NCI-H1930 (cell line): ENCODE results near the gene RAB7B.
"Not testable (repeated sequence)": the region's sequence is repeated elsewhere in the genome, so short reads cannot be mapped to it uniquely, and the experiment has no call there.

ENCODE experiments used
- DNase-seq, 2 experiments: peaks; one replicate each; lab custom pipeline; 2025; lab: John Stamatoyannopoulos, UW

RAB7B gene

GRCh38 chr1:206002871-206003801 lies at the start of gene RAB7B:
TSS of gene RAB7B (minus strand) at chr1:206003395. CDS start at chr1:205994135, 9,260 bp downstream.
- no peak for DNase-seq

- not testable (repeated sequence) for DNase-seq
Observed at GRCh38 chr1:206052231-206052865, 49.2 kb upstream of the RAB7B start.

GRCh38 chr1:206050655-206051235 lies 47.5 kb upstream of the RAB7B start:
- DNase-seq: no peak

- no peak for DNase-seq
Observed at GRCh38 chr1:206049919-206050600, 46.9 kb upstream of the RAB7B start.

GRCh38 chr1:206049293-206049692 lies 46.1 kb upstream of the RAB7B start:
- no peak for DNase-seq

DNA sequence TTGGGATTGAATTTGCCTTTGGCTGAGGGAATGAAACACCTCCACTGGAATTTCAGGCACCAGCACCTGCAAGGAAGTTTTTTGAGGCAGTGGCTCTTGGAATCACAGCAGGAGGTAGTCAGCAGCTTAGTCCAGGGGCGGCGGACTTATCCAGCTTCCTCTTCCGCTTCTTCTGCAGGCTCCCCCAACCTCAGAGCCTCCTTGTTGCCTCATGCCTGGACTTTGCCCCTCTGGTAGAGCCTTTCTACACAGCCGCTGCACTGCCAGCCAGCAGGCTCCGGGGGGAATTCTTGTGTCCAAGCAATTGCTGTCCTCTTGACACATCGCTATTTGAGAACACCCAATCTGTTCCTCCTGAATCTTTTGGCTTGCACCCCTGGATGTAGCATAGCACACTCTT lies 45.4 kb upstream of the RAB7B start:
- DNase-seq: no peak

- no peak for DNase-seq
Observed at GRCh38 chr1:206047271-206047670, 44.1 kb upstream of the RAB7B start.

GRCh38 chr1:206041640-206042039 lies 38.4 kb upstream of the RAB7B start:
- no peak for DNase-seq

GRCh38 chr1:206040328-206040727 lies 37.1 kb upstream of the RAB7B start:
- DNase-seq: no peak

DNA sequence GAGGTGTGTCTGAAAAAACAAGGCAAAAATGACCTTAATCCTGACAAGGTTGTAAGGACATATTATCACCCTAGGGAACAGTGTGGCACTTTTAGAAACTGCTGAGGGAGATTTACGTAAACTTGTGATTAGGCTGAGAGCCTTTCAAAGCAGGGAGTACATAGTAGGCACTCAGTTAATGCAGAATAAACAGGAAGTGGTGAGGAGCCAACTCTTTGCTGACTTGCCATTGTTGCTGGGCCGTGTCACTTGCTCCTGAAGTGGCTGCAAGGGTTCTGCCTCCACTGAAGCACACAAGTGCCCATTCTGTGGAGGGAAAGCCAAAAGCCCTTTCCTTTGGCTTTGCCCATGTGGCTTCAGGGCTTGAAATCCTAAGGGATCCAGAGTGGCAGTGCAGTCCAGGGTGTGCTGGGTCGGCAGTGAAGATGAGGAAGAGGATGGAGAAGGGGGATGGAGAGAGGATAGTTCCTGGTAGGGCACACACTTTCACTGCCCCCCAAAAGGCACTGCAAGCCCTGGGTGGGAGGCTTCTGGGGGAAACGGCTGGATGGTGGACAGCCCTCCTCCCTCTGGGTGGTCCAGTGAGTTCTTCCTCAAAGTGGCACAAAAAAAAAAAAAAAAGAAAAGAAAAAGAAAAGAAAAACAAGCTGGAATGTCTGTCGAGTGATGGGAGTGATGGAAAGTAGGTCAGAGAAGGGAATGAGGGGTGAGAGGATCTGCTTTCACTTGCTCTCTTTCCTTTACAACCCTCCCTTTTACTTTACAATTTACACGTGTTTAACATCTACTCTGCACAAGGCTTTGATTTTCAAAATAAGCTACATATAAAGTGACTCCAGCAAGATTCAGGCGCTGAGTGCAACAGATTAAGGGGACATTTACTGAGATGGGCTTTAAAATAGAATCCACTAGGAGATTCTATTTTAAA lies 36.1 kb upstream of the RAB7B start:
- DNase-seq: no peak

DNA sequence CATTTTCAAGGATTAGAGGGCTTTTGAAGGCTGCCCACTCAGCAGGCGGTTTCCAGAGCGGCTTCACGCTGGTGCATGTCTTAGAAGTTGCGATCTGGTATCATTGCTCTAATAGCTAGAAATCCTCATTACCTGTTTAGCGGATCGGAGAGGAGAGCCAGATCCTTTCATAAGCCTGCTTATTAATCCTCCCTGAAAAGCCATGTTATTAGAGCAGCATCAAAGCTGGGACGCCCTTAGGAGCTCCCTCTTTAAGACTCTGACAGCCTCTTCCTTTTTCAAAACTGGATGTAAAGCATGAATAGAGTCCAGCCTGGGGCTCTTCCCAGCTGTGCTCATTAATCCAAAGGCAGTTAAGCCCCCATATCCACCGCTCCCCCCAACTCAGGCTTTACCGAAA lies 34.4 kb upstream of the RAB7B start:
- no peak for DNase-seq

DNA sequence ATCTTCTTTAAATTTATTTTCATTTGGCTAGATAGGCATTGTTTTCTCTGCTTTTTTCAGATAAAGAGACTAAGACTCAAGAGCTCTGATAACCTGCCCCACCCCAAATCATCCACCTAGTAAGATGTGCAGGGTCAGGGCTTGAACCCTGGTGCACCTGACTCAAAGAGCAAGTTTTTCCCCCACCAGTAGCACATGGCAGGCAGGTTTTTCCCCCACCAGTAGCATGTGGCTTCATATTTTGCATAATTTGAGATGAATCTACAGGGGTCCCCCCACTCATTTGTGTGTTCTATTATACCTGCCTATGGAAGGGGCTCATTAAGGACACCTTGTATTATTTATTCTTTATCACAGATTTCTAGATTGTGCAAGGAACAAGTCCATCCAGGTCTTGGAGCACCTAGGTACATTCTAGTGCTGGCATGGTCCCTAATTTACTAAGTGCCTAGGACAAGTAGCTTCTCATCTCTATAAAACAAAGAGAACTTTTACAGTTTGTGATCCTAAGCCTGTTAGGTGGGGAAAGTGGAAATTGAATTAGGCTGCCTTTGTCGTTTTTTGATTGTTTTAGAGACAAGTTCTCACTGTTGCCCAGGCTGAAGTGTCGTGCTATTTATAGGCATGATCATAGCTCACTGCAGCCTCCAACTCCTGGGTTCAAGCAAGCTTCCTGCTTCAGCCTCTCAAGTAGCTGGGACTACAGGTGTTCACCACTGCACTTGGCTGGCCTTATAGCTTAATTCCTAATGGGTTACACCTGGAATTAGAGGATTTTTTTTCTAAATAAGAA lies 33.7 kb upstream of the RAB7B start:
- no peak for DNase-seq

GRCh38 chr1:206035027-206035426 lies 31.8 kb upstream of the RAB7B start:
- no peak for DNase-seq

GRCh38 chr1:206032380-206033140 lies 29.4 kb upstream of the RAB7B start:
- no peak for DNase-seq

- peak; percentile 31 to 37 for DNase-seq
Observed at GRCh38 chr1:206030714-206031113, 27.5 kb upstream of the RAB7B start.

DNA sequence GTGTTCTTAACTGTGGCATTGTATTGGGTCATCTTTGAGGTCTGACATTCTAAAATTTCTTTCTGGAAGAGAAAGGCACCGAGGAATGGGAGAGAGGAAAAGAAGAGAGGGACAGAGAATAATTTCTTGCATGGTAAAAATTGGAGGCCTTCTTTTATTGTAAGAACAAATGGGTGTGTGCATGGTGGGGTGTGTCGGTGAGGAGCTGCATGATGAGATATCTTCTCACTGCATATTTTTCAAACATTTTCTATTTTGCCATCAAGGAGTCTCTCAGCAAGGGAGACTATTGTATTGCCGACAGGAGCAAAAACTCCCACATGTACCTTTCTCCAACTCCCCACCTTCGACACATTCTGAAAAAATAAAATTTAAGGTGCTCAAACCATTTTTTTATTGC lies 27.0 kb upstream of the RAB7B start:
- DNase-seq: no peak

- DNase-seq: no peak
Observed at GRCh38 chr1:206029484-206029883, 26.3 kb upstream of the RAB7B start.

GRCh38 chr1:206025283-206025820 lies 22.2 kb upstream of the RAB7B start:
- no peak for DNase-seq

DNA sequence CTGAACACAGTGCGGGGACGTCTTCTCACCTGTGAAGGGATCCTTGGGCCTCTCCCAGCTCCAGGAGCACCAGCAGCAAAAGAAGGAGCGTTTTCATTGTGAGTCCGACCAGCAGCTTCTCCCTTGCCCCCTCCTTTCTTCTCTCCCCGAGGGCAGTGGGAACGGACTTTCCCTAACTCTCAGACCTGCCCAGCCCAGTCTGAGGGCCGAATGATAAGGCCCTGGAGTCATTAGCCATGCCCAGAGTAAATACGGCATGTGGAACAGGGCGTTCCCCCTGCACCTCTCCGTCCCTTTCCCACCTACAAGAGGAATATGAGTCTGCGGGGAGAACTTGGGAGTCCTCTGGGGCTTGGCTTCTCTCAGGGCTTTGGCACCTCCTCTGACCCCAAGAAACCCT lies 20.5 kb upstream of the RAB7B start, which contains the start of gene CTSE:
Gene CTSE (minus strand): TSS at position 201 of the 400 bp plus-strand sequence. CDS start 104 bp downstream, at position 97.
- DNase-seq: no peak
